K562 (cell line): ENCODE results near the gene SUPT5H. TPM values are rescaled to one million over a fixed set of nuclear protein-coding genes. Genes with fewer than 3 reads are reported as not detected.

Experiments
- ATF3 ChIP-seq, 2 experiments: fragments of 450-650 bp in 1 of 2; sonication (generic) in 1 of 2; formaldehyde crosslinking in 1 of 2; IDR thresholded peaks in 1 of 2; conservative IDR thresholded peaks in 1 of 2; 2 replicates each; pipeline versions ENCODE4 v1.6.1 to v1.8.1; 2016 to 2023; ENCODE audit warnings: mild to moderate bottlenecking in 2 of 2, moderate library complexity in 2 of 2, inconsistent platforms in 1 of 2, missing genetic modification reagents in 1 of 2
- CBFA2T2 ChIP-seq: fragments of 450-650 bp; conservative IDR thresholded peaks from 2 replicates; pipeline ENCODE4 v1.6.1; 2017; ENCODE audit warnings: mild to moderate bottlenecking
- CREB3L1 ChIP-seq: fragments of 450-650 bp; IDR thresholded peaks from 2 replicates; pipeline ENCODE4 v1.6.1; 2014; ENCODE audit warnings: low read depth, mild to moderate bottlenecking, moderate library complexity, borderline replicate concordance
- DDX20 ChIP-seq: fragments of 450-650 bp; IDR thresholded peaks from 2 replicates; pipeline ENCODE4 v1.6.1; 2016; ENCODE audit warnings: missing genetic modification characterization, low read depth, mild to moderate bottlenecking, missing compliant biosample characterization, moderate library complexity
- DPF2 ChIP-seq: fragments of 450-650 bp; IDR thresholded peaks from 2 replicates; pipeline ENCODE4 v1.6.1; 2016
- ETV5 ChIP-seq: sonication (generic); formaldehyde crosslinking; IDR thresholded peaks from 2 replicates; pipeline ENCODE4 v1.4.0; 2020; ENCODE audit warnings: low read depth, mild to moderate bottlenecking, missing genetic modification reagents
- HMG20A ChIP-seq: fragments of 450-650 bp; formaldehyde crosslinking; conservative IDR thresholded peaks from 2 replicates; pipeline ENCODE4 v1.4.0; 2020; ENCODE audit warnings: mild to moderate bottlenecking, mixed read lengths
- MNT ChIP-seq, 2 experiments: fragments of 450-650 bp; conservative IDR thresholded peaks; 2 replicates each; pipeline ENCODE4 v1.6.1; 2017; ENCODE audit warnings: mild to moderate bottlenecking in 2 of 2, moderate library complexity in 2 of 2
- MTA3 ChIP-seq: fragments of 450-650 bp; formaldehyde crosslinking; IDR thresholded peaks from 2 replicates; pipeline ENCODE4 v1.6.1; 2017; ENCODE audit warnings: mild to moderate bottlenecking, borderline replicate concordance
- PML ChIP-seq: IDR thresholded peaks from 2 replicates; pipeline ENCODE4 v1.6.1; 2012; ENCODE audit warnings: low read length, inconsistent platforms
- POLR2AphosphoS2 ChIP-seq: IDR thresholded peaks from 2 replicates; pipeline ENCODE4 v1.6.1; 2012; ENCODE audit warnings: low read length, improper control_type of control experiment
- POLR2B ChIP-seq: fragments of 450-650 bp; IDR thresholded peaks from 2 replicates; pipeline ENCODE4 v1.6.1; 2018; ENCODE audit warnings: low read depth; ENCODE audit not compliant: partially characterized antibody
- POLR2G ChIP-seq: fragments of 200-400 bp; formaldehyde crosslinking; IDR thresholded peaks from 2 replicates; pipeline ENCODE4 v1.6.1; 2017; ENCODE audit warnings: low read depth, mild to moderate bottlenecking, antibody characterized with exemption, low read length, moderate library complexity
- RAD51 ChIP-seq: fragments of 450-650 bp; IDR thresholded peaks from 2 replicates; pipeline ENCODE4 v1.7.1; 2016; ENCODE audit warnings: low read depth, mild to moderate bottlenecking, borderline replicate concordance
- RCOR1 ChIP-seq, 2 experiments: IDR thresholded peaks; 2 replicates each; pipeline ENCODE4 v1.6.1; 2012; ENCODE audit warnings: low read depth in 2 of 2, low read length in 2 of 2, borderline replicate concordance in 1 of 2, improper control_type of control experiment in 1 of 2
- RFX1 ChIP-seq: fragments of 450-650 bp; IDR thresholded peaks from 2 replicates; pipeline ENCODE4 v1.6.1; 2016; ENCODE audit warnings: mild to moderate bottlenecking, moderate library complexity
- SMAD3 ChIP-seq: fragments of 450-650 bp; formaldehyde crosslinking; conservative IDR thresholded peaks from 2 replicates; pipeline ENCODE4 v1.4.0; 2020; ENCODE audit warnings: mild to moderate bottlenecking
- ZKSCAN8 ChIP-seq: fragments of 200-800 bp; sonication (Bioruptor generic); IDR thresholded peaks from 2 replicates; pipeline ENCODE4 v1.6.1; 2016; ENCODE audit warnings: missing genetic modification characterization, missing compliant biosample characterization
- ZNF197 ChIP-seq: fragments of 200-800 bp; sonication (Bioruptor generic); IDR thresholded peaks from 2 replicates; pipeline ENCODE4 v1.6.1; 2016; ENCODE audit warnings: low read depth, missing genetic modification characterization, missing compliant biosample characterization
- ZNF717 ChIP-seq: fragments of 250-450 bp; sonication (Bioruptor Pico); IDR thresholded peaks from 2 replicates; pipeline ENCODE4 v1.5.0; 2021
- polyA plus RNA-seq, 8 experiments: library from polyadenylated mRNA; depleted of rRNA in 4 of 8; stranded (reverse) in 5 of 8; unstranded in 3 of 8; fragments of >200 nt; fragmentation: Nextera tagmentation in 2 of 8; fragmentation: Illumina TruSeq in 1 of 8; extraction: Ambion mirVana in 2 of 8; extraction: Trizol in 1 of 8; gene quantifications; 2 replicates each; pipeline versions ENCODE4 v1.2.1 to v1.2.3, GENCODE V29; 2011 to 2014; ENCODE audit warnings: inconsistent platforms in 1 of 8, missing spikeins in 1 of 8
- total RNA-seq, 7 experiments: library from RNA; depleted of rRNA in 6 of 7; stranded (reverse); fragments of >200 nt in 6 of 7; fragmentation: Illumina TruSeq in 2 of 7; extraction: Trizol in 2 of 7; gene quantifications; 2 replicates each; pipeline versions ENCODE4 v1.2.1 to v1.2.3, GENCODE V29; 2011 to 2021; ENCODE audit warnings: low replicate concordance in 1 of 7

The SUPT5H gene
- total and polyA plus RNA-seq, 9 of the 15 experiments (the other 6 are each of a cell fraction or from before 2014, with no cell fraction given): 13.3 to 85.9 (median 35.9) TPM

GRCh38 chr19:39409208-39410016 lies 36.0 kb upstream of the SUPT5H start (continued):
- TF ChIP-seq ATF3 (IDR thresholded peaks at IDR 0.05) (peak; percentile 98), ATF3 (CRISPR knock-in tag; conservative IDR thresholded peaks at IDR 0.05) (no peak), RCOR1 (IDR thresholded peaks at IDR 0.05; ENCODE audit: borderline replicate concordance in 1 of 2, low read depth in 2 of 2, low read length in 2 of 2) (no peak), MTA3 (0 out of 2 replicates have a peak, but pooled peaks have one; percentile 64), CBFA2T2 (0 out of 2 replicates have a peak, but pooled peaks have one; percentile 7), ZNF197 (CRISPR knock-in tag) (peak; percentile 69; the same call in 1 of the 2 replicates), MNT (conservative IDR thresholded peaks at IDR 0.05) (peak; percentile 52 to 54; a peak in 3 of 4 replicates), CREB3L1 (0 out of 2 replicates have a peak, but pooled peaks have one; percentile 3), DDX20 (tag) (no peak), RAD51 (no peak), SMAD3 (no peak), POLR2AphosphoS2 (peak; percentile 89), DPF2 (no peak; the same call in 1 of the 2 replicates), POLR2G (peak; percentile 79), POLR2B (peak; percentile 70), HMG20A (CRISPR knock-in tag) (no peak), ETV5 (peak; percentile 65), PML (peak; percentile 19), ZKSCAN8 (CRISPR knock-in tag) (0 out of 2 replicates have a peak, but pooled peaks have one; percentile 36), RFX1 (no peak), ZNF717 (no peak)
